C4-2B (cell line): Measurements from ENCODE around the gene LGR4.

ENCODE experiments used
- ZFX ChIP-seq: fragments of 450-650 bp; IDR thresholded peaks from 2 replicates; pipeline ENCODE4 v1.6.1; 2017
- TF ChIP-seq, protein P1 (sequence below): fragments of 450-650 bp; conservative IDR thresholded peaks from 2 replicates; pipeline ENCODE4 v1.5.1; 2017; ENCODE audit warnings: mild to moderate bottlenecking

- TF ChIP-seq, protein P1, sequence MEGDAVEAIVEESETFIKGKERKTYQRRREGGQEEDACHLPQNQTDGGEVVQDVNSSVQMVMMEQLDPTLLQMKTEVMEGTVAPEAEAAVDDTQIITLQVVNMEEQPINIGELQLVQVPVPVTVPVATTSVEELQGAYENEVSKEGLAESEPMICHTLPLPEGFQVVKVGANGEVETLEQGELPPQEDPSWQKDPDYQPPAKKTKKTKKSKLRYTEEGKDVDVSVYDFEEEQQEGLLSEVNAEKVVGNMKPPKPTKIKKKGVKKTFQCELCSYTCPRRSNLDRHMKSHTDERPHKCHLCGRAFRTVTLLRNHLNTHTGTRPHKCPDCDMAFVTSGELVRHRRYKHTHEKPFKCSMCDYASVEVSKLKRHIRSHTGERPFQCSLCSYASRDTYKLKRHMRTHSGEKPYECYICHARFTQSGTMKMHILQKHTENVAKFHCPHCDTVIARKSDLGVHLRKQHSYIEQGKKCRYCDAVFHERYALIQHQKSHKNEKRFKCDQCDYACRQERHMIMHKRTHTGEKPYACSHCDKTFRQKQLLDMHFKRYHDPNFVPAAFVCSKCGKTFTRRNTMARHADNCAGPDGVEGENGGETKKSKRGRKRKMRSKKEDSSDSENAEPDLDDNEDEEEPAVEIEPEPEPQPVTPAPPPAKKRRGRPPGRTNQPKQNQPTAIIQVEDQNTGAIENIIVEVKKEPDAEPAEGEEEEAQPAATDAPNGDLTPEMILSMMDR: no peak
- TF ChIP-seq ZFX: no peak
Measured at GRCh38 chr11:27504205-27504604, 31.6 kb upstream of the LGR4 start.
